GM18517 (cell line): Measurements from ENCODE around the gene KAT7.
A peak's percentile ranks its signal among the peaks of the same experiment; 100 is the strongest.
"Not testable (repeated sequence)": the region's sequence is repeated elsewhere in the genome, so short reads cannot be mapped to it uniquely, and the experiment has no call there.

Experiments
- ATAC-seq: cut with Tn5 transposase; IDR thresholded peaks from one replicate; pipeline ENCODE4 v1.9.1; 2021; ENCODE audit warnings: mild to moderate bottlenecking, moderate library complexity; ENCODE audit not compliant: unreplicated experiment

Gene KAT7

DNA sequence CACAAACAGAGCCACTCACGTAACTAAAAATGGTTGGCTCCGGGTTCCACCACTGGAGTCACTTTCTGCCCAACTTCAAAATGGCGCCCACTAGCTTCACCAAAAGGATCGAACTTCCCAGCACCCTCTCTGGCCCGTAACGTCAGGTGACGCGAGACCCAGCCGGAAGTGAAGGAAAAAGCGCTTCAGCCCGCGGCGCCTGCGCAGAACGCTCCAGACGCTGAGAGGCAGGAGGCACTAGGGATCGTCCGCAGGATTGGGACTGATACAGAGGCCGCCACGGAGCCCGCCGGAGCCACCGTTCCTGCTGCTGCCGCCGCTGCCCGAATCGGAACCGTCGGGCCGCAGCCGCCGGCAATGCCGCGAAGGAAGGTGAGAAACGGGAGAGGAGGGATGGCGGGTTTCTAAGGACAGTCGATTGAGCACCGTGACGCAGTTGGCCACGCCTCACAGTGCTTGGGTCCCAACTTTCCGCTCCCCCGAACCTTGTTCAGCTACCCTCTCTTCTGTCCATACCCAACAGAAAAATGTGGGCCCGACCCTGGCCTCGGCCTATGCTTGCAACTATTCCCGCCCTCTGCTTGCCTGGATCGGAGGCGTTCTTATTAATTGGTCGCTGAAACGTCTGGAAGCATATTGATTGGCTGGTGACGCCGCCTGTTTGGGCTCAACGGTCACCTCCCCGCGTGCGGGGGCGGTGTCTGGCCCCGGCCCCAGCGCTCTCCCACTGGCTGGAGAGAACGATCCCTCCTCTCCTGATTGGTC is at the start of gene KAT7:
Gene KAT7, plus strand, starts transcription at position 204 of the 765 bp plus-strand sequence. Its CDS starts 154 bp downstream, at position 358.
- ATAC-seq: peak; percentile 84

DNA sequence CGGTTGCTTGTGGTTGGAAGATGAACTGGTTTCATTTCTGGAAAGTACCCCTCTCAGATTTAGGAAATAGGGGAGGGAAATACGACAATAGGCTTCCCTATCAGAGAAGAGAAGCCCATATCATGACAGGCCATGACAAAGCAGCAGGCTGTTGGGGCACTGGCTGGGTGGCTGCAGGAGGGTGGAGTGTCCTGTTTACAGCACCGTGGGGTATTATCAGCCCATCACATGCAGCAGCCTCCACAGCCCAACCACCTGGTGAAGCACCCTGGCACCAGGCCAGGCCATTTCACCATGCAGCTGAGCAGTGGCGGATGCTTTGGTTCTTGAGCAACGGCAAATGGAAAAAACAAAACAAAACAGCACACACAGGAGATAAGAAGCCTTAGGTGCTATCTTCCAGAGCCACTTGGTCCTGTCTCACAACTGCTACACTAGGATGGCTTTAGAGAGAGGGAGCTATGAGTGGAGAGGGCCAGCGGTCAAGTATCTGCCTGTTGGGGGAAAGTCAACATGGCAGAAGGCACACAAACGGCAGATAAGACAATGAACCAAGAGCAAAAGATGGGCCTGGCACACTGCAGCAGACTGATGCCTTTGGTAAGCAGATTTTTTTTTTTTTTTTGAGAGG is 48.7 kb upstream of the KAT7 start:
- no peak for ATAC-seq

DNA sequence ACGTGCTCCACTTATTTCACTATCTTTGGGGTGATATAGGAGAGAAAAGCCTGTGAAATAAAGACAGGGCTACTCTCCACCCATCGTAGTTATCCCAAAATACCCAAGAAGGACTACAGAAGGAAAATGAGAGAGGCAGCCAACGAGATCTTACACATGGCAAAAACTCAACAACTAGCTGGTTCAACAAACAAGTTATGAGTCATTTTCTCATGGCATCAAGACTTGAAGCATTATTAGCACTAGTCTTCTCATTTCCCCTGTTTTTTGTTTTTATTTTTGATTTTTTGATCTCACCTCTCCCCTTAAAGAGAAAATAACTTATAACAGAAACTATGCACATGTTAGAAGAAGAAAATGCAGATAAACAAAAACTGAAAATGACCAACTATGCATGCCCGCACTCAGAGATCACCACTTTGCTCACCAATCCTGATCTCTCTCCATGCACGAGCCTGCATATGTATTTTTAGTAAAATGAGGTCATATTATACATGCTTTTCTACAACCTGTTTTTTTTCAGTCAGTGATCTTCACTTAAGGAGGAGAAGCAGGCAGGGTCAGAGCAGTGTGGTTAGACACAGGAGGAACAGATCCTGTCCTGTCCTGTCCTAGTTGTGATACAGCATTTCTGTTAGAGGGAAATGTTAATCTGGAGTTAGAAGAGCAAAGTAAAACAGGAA is 47.3 kb upstream of the KAT7 start:
- ATAC-seq: peak; percentile 47

DNA sequence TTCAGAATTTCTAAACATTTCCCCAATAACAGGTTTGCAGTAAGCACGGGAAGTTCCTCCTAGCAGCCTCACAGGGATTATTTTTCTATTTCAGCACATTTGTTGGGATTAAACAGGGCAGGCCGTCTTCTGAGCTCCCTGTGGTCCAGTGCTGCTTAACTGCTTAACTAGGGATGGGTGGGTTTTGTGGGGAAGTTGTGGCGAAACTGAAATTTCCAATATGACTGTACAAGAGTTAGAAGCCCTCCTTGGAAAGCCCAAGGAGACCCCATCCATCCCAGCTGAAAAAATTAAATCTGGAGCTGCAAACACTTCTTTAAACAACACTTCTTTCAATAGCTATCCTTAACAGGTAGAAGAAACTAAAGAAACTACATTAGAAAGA is 46.8 kb upstream of the KAT7 start:
- no peak for ATAC-seq

DNA sequence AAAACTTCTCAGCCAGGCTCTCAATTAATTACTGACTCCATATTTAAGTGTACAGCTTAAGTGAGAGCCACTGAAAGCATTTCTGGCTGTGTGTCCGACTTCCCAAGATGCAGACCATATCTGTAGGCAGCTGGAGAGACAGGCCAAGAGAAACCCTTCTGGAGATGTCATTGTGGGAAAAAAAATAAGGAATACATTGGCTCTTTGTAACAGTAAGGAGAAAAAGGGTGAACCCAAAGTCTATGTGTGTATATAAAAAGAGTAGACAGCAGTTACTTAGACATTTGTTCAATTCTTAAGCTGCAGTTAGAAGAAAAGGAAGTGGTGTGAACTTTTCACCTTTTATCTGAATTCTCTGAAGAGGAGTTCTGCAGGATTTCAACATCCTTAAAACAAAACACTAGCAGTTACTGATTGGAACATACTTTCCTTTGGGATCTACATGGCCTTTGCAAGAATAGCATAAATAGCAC is 46.3 kb upstream of the KAT7 start:
- ATAC-seq: no peak

DNA sequence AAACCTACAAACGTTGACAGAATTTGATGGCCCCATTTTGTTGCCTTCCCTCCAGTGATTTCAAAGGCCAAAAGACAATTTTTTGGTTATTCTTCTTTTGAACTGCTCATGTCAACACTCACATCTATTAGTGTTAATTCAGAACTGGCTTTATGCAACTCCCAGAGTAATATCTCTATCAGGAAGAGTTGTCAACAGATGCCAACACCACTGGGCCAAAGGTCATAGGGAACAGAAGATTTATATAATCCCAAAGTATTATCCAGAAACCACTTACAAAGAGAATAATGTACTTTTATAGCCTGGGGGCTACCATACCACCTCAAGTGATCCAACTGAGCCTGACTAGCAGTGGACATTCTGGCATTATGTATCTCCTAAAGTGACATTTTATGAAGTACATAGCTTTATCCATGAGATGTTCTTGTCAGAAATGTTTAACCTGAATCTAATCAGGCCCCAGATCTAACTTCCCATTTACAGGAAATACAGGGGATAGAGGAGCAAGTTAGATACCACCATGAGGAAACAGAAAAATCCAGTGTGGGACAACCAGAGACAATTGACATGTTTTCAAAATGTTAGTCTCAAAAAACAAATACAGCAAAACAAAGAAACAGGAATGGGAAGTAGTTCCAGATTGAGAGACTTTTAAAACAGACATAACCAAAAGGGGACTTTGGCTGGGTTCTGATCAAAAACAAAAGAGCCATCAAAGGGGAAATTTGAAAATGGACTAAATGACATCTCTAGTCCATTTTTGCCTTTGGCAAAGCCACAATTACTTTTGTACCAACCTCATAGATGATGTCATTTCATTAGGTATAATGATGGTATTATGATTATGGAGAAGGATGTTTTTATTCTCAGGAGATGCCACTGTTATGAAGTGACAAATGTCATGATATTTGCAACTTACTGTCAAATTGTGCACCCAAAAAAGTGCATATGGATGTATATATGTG is 43.0 kb upstream of the KAT7 start:
- no peak for ATAC-seq

DNA sequence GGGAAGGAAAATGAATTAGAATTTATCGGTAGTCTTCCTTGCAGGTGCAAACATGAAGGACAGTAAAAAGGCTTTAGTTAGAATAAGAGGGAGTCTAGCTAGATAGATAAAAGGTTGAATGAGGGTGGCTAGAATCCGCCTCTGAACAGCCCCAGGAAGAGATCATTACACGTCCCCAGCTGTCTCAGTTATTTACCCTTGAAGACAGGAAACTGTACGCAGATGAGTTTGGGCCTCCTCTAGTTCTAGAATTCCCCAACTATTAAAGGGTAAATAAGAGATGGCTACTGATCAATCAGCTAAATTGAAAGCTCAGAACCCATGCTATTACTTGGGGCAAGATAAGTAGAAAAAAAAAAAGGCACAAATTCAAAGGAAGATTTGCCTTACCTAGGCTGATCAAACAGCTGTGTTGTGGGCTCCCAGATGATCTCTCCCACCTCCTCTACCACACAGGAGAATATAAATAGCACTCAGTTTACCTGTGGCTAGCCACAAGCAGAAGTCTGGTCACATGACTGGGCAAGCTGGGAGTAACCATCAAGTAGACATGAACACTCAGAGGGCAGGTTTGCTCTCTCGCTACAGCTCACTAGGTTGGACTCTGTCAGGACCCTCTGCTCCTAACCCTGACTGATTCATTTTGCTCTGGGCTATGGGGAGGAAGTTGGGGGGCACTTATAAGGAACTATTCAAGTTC is 41.5 kb upstream of the KAT7 start:
- peak; percentile 52 for ATAC-seq

DNA sequence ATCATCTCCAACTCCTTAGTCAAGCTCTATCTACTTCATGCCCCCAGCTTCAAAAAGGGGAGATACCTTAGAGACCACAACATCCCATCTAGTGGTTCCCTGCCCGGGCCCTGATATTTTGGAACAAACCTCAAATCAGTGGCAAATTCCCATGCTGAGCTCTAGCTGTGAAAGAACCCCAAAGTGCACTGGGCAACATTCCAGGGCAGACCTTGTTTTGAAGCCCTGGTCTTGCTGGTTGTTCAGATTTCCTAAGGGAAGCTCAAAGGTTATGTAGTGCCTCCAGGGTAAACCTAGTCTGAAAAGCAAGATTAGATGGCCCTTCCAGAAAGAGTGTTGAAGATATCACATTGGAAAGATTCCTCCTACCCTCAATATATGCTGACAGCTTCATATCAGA is 40.8 kb upstream of the KAT7 start:
- no peak for ATAC-seq

DNA sequence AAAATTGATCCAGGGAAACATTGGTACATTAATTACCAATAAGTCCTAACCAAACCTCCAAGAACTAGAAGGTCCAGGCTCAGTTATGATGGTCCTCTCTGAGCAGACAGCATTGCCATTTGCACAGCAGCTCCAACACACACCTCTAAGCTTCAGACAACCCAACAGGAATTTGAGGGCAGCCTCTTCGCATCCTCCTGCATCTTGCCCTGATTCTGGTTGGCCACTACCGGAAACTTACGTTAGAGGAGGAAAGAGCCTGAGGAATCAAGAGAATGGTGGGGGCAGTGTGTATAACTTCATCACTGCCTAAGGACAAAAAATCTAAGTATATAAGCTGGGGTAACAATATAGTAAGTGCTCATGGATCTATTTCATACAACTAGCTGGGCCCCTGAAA is 40.3 kb upstream of the KAT7 start:
- ATAC-seq: no peak

DNA sequence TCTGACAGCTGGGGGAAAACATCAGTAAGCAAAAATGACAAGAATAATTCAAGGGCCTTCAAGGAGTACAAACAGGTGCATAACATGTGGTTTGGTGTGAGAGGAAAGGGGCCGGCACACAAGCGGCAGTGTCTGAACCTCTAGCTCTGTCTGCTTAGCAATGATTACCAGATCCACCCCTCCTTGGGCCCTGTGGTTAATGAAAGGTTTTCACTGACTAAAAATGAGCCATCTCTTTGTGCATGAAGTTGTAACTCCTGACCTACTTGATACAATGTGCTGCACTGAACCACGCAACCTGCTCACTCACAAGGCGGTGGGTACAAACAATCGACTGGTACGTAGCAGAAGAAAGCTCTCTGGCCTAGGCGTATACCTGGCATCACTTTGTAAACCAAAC is 39.7 kb upstream of the KAT7 start:
- ATAC-seq: peak; percentile 79

DNA sequence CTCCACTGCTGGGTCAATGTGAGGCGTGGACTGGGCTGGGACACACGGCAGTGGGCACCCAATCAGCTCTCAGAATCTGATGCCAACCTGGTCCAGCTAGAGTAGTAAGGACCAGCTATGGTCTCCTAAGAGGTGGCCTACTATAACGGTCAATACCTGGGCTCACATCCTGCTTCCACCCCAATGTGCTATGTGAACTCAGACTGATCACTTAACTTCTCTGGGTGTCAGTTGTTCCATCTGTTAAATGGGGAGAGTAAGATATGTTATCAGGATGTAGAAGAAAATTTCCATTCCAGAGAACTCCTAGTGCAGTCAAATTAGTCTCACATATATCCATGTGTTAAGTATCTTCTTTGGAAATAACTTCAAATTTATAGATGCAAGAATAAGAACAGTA is 38.8 kb upstream of the KAT7 start:
- no peak for ATAC-seq

DNA sequence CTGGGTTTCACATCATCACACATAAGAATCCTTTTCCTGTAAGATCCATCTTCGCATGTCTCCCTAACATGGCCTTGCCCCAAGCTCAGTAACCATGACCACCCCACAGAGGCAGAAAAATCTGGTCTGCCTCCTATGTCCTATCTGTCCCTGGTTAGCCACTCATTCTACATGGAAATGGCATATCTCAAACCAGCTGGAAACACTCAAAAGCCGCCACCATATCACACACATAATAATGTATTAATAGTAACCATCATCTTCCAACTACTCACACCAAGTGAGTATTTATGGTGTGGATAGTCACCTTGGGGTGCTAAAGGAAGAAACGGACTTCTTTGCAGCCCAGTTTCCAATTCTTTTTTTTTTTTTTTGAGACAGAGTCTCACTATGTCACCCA is 36.0 kb upstream of the KAT7 start:
- no peak for ATAC-seq

DNA sequence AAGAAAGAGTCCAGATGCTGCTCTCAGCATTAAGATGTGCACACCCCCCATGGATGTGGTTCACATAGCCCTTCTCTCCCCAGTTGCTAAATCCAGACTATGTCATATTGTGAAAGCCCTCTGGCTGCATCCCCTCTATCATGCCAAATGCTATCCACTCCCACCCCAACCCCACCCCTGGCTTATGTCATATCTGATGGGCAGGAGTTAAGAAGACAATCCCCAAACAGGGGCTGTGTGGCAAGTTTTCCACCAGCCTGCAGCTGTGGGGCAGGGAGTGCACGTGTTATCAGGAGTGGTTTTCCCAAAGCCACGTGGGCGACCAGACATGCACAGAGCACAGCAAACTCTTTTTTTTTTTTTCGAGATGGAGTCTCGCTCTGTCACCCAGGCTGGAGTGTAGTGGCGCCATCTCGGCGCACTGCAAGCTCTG is 34.5 kb upstream of the KAT7 start:
- ATAC-seq: no peak

DNA sequence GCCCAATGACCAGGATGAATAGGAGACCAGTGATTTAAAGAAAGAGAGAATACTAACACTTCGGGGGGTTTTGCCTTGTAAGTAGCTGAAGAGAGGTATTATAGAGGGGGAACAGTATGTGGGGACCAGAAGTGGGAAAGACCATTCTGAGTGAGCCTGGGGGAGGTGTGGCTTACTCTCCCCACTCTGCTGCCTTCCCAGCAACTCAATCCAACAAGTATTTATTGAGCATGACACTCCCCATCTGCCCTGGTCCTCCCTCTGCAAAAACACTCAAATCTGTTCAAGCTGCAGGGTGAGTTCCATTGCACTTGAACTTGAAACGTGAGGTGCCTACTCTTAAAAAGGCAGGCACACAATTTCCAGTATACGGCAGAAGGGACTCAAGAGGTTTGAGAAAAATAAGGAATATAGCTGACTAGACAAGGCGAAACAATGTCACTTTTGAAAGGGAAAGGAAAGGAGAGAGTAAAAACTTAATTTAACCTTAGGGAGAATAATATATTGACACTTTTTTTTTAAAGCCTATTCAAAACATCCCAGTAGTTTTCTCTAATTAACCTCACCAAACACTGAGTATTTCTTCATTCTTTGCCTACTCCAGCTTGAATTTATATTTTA is 32.7 kb upstream of the KAT7 start:
- no peak for ATAC-seq

DNA sequence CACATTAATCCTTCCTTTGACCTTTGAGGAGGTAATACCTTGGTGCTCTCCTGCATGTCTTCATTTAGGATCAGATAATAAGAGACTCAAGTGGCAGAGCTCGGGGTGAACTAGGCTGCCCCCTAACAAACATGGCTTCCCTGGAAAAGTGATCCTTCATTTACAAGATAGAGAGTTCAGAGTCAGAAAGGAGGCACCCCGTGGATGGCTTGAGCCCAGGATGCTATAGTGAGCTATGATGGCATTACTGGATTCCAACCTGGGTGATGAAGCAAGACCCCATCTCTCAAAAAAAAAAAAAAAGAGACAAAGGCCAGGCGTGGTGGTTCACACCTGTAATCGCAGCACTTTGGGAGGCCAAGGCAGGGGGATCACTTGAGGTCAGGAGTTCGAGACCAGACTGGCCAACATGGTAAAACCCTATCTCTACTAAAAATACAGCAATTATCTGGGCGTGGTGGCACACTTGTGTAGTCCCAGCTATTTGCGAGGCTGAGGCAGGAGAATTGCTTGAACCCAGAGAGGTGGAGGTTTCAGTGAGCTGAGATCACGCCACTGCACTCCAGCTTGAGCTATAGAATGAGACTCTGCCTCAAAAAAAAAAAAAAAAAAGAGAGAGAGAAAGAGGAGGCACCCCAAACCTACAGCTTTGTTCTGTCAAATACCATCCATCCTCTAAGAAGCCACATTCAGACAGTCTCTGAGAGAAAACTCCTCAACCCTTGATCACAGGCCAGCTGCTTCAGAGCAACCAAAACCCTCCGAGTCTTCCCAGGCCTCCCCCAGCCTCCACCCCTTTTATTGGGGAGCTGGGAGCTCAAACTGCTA is 31.9 kb upstream of the KAT7 start:
- no peak for ATAC-seq

DNA sequence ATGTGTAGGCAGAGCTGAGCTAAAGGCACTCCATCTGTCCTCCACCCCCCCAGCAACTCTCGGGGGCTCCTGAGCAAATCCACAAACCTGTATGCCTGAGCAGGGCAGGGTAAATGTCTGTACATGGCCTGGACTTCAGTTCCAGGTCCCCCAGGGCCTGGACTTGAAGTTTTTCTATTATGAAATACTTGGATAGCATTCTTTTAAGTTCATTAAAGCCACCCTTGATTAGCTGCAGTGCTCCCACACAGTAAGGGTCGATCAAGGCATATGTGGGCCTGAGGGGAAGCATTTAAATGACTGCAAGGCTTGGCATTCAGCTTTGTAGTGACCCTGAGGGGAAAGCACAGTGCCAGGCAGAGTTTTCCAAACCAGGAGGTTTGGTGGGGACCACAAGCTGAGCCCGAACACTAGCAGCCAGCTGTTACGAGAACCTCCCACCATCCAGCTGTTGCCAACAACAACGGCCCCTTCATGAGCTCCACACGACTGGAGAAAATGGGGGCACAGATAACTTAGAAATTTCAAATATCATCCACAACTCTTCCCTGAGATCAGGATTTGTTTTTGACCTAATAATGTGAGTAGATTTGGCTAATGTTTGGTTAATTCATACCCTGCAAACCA is 31.2 kb upstream of the KAT7 start:
- ATAC-seq: no peak

DNA sequence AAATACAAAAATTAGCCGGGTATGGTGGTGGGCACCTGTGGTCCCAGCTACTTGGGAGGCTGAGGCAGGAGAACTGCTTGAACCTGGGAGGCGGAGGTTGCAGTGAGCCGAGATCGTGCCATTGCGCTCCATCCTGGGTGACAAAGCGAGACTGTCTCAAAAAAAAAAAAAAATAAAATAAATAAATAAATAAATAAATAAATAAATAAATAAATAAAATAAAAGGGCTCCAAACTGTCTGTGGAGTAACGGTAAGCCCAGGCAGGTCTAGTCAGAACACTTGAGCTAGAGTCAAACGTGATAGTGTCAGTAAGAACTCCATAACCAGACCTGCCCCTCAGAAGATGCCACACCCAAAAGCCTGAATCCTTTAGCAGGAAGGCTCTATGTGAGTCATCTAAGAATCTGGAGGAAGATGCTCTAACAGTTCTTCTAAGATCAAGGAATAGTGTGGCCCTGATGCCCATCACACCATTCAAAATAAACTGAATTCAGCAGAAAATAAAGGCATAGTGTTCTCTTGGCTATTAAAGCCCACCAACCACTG is 29.9 kb upstream of the KAT7 start:
- ATAC-seq: not testable (repeated sequence)

DNA sequence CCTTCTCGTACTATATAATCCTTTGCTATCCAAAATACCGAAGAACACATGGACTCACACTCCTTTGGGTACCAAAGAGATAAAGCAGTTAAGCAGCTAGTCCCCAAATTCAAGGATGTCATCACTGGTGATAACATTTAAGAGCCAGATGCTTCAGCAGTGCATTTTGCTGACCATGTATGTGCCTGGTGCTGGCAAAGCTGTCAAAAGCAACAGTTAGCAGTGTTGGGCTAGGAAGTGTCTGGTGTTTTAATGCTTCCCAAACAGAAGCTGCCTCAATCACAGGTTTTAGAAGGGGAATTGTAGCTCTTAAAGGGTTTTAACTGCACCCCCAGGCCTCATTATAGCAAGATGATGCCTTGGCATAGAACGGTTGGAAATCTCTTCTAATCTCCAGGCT is 29.3 kb upstream of the KAT7 start:
- no peak for ATAC-seq
